GM03348 (cell line): ENCODE measurements around the gene FNDC3B.

Experiments
- DNase-seq: peaks from one replicate; pipeline ENCODE4 v3.0.0; 2012; ENCODE audit warnings: low spot score

Gene FNDC3B

DNA sequence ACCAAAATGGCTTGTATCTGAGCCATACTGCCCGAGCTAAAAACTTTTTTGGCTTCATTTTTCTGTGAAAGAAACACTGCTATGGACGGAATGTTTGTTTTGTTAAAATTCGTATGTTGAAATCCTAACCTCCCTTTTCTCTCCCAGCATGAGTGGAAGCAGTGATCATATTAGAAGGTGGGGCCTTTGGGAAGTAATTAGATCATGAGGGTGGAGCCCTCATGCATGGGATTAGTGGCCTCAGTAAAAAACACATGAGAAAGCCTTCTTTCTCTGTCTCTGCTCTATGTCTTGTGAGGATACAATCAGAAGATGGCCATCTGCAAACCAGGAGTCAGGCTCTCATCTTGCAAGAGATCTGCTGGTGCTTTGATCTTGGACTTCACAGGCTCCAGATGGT lies 7.4 kb upstream of the FNDC3B start:
- DNase-seq, result no peak

DNA sequence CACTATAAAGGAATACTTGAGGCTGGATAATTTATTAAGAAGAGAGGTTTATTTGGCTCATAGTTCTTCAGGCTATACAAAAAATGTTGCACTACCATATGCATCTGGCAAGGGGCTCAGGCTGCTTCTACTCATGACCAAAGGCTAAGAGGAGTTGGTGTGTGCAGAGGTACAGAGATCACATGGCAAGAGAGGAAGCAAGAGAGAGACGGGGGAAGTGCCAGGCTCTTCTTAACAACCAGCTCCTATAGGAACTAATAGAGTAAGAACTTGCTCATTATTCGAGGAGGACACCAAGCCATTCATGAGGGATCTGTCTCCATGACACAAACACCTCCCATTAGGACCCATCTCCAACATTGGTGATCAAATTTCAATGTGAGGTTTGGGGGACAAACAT lies 6.0 kb upstream of the FNDC3B start:
- DNase-seq, result no peak

GRCh38 chr3:172034786-172035685 lies 4.3 kb upstream of the FNDC3B start:
- peak; percentile 53 for DNase-seq

- DNase-seq, result no peak
These were observed 2.7 kb upstream of the FNDC3B start for GRCh38 chr3:172036541-172037215.

DNA sequence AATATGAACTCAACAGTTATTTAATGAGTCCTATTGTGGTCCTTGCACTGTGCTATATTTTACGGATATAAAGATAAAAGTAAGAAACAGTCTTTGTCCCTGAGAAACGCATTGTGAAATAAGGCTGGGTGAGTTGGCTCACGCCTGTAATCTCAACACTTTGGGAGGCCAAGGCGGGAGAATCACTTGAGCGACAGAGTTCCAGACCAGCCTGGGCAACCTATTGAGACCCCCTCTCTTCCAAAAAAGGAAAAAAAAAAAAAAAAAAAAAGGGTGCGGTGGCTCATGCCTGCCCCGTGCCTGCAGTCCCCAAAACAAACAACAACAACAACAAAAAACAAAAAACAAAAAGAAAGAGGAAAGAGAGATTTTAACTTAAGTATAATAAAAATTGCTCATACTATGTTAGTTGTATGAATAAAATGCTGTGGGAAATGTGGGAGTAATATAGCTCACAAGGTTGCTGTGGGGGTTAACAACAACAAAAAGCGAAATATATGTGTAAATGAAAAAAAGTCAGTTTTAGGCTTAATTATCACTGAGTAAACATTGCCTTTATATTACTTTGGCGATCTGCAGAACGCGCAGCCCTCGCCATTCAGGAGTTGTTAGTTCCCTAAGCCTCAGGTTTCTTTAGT lies 461 bp upstream of the FNDC3B start:
- DNase-seq, result no peak

GRCh38 chr3:172040078-172040980 lies 951 bp downstream of the FNDC3B start:
- peak; percentile 96 for DNase-seq

DNA sequence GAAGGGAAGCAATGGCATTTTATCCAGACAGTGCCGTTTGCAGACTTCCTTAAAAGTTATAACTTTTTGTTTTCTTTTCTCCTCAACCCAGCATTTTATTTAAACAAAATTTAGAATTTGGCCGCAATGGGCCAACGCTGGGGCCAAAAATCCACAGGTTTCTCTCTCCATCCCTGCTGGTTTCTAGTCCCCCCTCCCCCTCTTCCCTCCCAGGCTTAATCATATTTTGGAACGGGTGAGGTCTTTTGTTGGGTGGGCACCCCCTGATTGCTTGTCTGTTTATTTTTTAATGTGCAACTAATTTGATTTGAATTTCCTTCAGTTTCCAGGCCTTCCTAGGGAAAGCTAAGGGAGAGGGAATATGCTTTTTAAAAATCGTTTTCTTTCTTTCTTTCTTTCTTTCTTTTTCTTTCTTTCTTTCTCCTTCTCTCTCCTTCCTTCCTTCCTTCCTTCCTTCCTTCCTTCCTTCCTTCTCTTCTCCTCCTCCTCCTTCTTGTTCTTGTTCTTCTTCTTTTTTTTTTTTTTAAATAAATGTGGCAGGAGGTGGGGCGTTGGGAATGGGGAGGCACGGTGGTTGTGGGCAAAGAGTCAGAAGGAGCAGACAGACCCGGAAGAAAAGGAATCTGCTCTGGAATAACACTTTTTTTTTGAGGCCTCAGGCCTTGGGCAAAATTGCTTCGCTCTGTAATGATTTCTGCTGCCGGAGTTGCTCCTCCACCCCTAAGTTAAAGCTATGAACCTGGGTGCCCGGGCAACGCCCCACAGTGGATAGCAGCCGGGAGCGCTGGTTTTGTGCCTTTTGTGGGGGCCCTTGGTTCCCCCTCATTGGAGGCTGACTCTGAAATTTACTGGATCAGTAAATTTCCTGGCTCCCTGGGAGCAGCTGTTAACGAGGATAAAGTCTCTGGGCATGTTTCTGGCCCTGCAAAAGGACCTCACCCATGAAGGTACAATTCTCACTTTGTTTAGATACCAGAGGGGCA lies 1.9 kb downstream of the FNDC3B start:
- DNase-seq, result peak; percentile 75

- DNase-seq, result peak; percentile 31
These were observed 2.8 kb downstream of the FNDC3B start for GRCh38 chr3:172042136-172042662.

- peak; percentile 69 for DNase-seq
These were observed 3.3 kb downstream of the FNDC3B start for GRCh38 chr3:172042663-172043179.

DNA sequence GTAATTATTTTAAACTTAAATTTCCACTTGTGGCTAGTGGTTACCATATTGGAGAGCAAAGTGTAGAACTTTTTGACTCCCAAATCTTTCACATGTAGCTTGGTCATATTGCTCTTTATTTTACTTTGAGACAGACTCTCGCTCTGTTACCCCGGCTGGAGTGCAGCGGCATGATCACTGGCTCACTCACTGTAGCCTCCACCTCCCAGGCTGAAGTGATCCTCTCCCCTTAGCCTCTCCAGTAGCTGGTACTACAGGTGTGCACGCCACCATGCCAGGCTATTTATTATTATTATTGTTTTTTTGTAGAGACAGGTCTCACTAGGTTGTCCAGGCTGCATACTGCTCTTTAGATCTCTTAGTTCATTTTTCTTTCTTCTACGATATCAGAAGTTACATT lies 3.9 kb downstream of the FNDC3B start:
- no peak for DNase-seq

- no peak for DNase-seq
These were observed 4.4 kb downstream of the FNDC3B start for GRCh38 chr3:172043766-172044165.

DNA sequence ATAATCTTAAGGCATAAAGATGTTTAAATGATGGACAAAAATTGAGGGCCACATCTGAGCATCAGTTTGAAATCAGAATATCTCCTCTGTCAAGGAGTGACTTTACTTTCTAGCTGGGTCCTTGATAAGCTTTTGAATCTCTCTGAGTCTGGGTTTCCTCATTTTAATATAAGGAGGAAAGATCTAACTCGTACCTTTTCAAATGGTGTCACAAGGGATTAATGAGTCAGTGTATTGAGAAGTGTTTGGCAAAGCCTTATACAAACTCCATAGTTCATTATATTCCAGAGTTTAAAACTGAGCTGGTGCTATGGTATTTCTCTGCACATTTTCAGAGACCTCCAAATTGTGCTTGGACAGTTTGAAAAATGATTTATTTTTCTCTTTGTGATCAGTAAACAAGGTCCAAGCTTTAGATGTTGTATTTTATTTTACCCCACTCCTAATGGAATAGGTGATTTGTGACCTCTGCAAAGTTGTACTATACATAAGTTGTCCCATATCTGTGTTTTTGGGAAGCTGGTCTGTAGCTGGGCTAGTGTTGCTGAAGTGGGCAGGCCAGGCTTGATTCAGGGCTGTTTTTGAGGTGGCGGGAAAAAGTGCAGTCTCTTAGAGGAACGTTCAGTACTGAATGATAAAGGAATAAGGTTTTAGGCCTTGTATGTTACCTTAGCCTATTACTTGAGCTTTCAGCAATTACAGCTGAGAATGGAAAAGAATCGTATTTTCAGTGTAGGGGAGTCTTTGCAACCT lies 5.6 kb downstream of the FNDC3B start:
- no peak for DNase-seq

DNA sequence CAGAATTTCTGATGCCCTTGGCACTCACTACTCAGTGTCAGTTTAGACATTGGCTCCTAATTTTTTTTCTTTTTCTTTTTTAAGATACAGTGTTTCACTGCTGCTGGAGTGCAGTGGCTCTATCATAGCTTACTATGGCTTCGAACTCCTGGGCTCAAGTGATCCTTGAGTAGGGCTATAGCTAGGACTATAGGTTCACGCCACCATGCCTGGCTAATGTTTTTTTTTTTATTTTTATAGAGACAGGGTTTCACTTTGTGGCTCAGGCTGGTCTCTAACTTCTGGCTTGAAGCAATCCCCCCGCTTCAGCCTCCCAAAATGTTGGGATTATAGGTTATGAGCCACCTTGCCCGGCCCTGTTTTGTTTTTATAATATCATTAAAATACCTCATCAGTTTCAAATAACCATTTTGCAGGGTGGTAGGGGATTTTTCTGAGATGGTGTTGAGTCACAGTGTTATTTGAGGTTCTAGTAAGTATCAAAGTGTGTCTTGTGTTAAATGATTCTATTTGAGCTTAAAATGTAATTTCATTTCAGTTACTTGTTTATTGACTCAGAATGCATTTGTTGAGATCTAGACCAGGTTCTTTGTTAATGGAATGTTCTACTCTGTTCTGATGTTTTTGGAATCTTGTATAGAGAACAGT lies 7.0 kb downstream of the FNDC3B start:
- DNase-seq, result no peak

DNA sequence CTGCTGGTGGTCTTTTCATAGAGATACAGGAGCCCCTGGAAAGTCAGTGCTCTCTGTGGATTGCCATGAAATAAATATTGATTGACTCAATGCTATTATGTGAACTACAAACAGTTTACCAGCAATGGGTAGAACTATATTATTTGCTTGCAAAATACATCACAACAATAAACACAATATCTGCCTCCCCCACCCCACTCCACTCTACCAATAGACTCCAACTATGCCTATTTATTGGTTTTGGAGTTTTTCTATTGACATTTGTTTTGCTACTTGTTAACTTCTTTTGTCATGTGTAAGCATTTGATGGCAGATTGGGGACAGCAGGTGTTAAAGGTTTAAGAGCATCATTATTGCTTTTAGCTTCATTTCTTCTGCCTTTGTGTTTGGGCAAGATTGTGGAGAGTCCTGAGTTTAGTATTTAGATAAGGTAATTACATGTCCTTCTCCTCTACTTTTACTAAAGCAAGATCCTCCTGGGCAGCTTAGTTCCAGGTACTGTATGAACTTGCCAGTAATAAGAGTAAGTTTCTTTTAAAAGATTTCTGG lies 8.3 kb downstream of the FNDC3B start:
- no peak for DNase-seq

DNA sequence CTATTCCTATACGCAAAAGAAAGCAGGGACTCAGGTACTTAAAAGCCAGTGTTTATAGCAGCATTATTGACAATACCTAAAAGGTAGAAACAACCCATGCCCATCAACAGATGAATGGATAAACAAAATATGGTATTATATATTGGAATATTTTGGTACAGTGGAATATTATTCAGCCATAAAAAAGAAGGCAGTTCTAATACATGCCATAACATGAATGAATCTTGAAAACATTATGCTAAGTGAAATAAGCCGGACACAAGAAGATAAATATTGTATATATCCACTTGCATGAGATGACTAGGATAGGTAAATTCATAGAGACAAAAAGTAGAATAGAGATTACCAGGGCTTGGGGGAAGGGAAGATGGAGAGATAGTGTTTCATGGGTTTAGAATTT lies 9.2 kb downstream of the FNDC3B start:
- DNase-seq, result no peak

DNA sequence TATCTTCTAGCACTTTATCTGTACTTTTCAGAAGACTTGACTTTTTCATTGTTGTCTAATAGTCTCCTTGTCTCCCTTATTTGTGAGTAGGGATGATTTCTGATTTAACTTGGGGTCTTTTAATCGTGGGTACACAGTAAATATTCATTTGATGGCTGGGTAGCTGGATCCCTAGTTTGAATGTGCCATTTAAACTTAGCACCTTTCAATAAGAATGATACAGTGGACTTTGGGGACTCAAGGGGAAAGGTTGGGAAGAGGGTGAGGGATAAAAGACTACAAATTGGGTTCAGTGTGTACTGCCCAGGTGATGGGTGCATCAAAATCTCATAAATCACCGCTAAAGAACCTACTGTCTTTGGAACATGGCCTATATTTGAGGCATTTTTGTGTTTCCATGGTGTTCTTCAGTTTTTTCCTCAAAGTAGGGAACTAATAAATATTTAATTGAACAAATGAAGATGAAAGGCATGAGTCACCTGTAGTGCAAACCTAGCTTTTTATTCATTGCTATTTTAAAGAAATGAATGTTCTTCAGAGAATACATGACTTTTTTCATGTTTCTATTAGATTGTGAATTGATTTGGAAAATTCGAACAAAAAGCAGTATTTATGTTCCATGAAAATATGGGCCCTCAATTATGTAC lies 12.1 kb downstream of the FNDC3B start:
- DNase-seq, result no peak

DNA sequence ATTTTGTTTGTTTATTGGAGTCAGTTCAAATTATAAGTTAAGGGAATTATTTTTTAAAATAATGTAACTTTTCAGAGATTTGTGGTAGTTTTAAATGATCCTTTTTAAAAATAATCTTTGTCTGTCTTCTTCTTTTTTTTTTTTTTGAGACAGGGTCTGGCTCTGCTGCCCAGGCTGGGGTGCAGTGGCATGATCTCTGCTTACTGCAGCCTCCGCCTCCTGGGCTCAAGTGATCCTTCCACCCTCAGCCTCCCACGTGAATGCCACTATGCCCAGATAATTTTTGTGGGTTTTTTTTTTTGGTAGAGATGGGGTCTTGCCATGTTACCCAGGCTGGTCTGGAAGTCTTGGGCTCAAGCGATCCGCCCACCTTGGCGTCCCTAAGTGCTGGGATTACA lies 12.6 kb downstream of the FNDC3B start:
- DNase-seq, result no peak

- no peak for DNase-seq
These were observed 13.0 kb downstream of the FNDC3B start for GRCh38 chr3:172052405-172052804.
